Epithelial cell of prostate (primary cell): Measurements from ENCODE around the gene HCFC1R1.

Source experiments
- DNase-seq: peaks from one replicate; pipeline ENCODE4 v3.0.0-alpha.2; 2011; ENCODE audit warnings: low read depth, low spot score
- H3K27ac ChIP-seq: fragments of 450-650 bp; 2 replicates; pipeline ENCODE4 v1.5.1; 2017; ENCODE audit warnings: mild to moderate bottlenecking

The HCFC1R1 gene

GRCh38 chr16:3036726-3037315 is 13.1 kb upstream of the HCFC1R1 start, which contains the start of gene BICDL2:
TSS of gene BICDL2 (minus strand) at chr16:3036944. CDS start at chr16:3035496, 1,448 bp downstream.
- peak within 1 kb of the TSS; percentile 49 for H3K27ac ChIP-seq
- DNase-seq = no peak

GRCh38 chr16:3035972-3036725 is 12.4 kb upstream of the HCFC1R1 start:
- peak overlapping the region; percentile 46 for H3K27ac ChIP-seq

GRCh38 chr16:3035289-3035971 is 11.7 kb upstream of the HCFC1R1 start:
- no peak for DNase-seq
- no peak overlapping the region for H3K27ac ChIP-seq

More at GRCh38 chr16:3035972-3036725, 12.4 kb upstream of the HCFC1R1 start:
- no peak for DNase-seq

GRCh38 chr16:3032624-3033023 is 8.9 kb upstream of the HCFC1R1 start:
- DNase-seq = no peak
- no peak overlapping the region for H3K27ac ChIP-seq

- no peak for DNase-seq
Observed at GRCh38 chr16:3030222-3031212, 6.8 kb upstream of the HCFC1R1 start.

GRCh38 chr16:3029491-3030221 is 5.9 kb upstream of the HCFC1R1 start:
- no peak for DNase-seq
- no peak overlapping the region for H3K27ac ChIP-seq

More at GRCh38 chr16:3030222-3031212, 6.8 kb upstream of the HCFC1R1 start:
- H3K27ac ChIP-seq = no peak overlapping the region

- DNase-seq = no peak
- no peak overlapping the region for H3K27ac ChIP-seq
Observed at GRCh38 chr16:3028716-3029319, 5.1 kb upstream of the HCFC1R1 start.

GRCh38 chr16:3027983-3028715 is 4.4 kb upstream of the HCFC1R1 start:
- no peak overlapping the region for H3K27ac ChIP-seq
- no peak for DNase-seq

GRCh38 chr16:3027489-3027795 is 3.7 kb upstream of the HCFC1R1 start:
- no peak overlapping the region for H3K27ac ChIP-seq
- DNase-seq = no peak

- no peak for DNase-seq
- H3K27ac ChIP-seq = no peak overlapping the region
Observed at GRCh38 chr16:3026609-3027488, 3.1 kb upstream of the HCFC1R1 start.

GRCh38 chr16:3026003-3026378 is 2.2 kb upstream of the HCFC1R1 start:
- DNase-seq = no peak

GRCh38 chr16:3025032-3026002 is 1.6 kb upstream of the HCFC1R1 start:
- H3K27ac ChIP-seq = peak overlapping the region; percentile 99
- no peak for DNase-seq

More at GRCh38 chr16:3026003-3026378, 2.2 kb upstream of the HCFC1R1 start:
- no peak overlapping the region for H3K27ac ChIP-seq

- H3K27ac ChIP-seq = peak overlapping the region; percentile 99
- no peak for DNase-seq
Observed at GRCh38 chr16:3023415-3023668, 400 bp downstream of the HCFC1R1 start.

GRCh38 chr16:3022684-3023414 is 893 bp downstream of the HCFC1R1 start:
- H3K27ac ChIP-seq = peak overlapping the region; percentile 99
- DNase-seq = no peak

- peak; percentile 74 for DNase-seq
- H3K27ac ChIP-seq = peak overlapping the region; percentile 99
Observed at GRCh38 chr16:3022208-3022683, 1.5 kb downstream of the HCFC1R1 start.
